Esophagus (tissue), 2 donors: ENCODE measurements around the gene CNOT11. TPM values are rescaled to one million over a fixed set of nuclear protein-coding genes. Genes with fewer than 3 reads are reported as not detected.

Experiments used
- H3K27ac ChIP-seq, 2 donors: one replicate each; pipeline ENCODE4 v1.5.1; 2013; ENCODE audit warnings: low read depth in 2 of 2, mild to moderate bottlenecking in 2 of 2, inconsistent platforms in 1 of 2, low read length in 1 of 2, moderate library complexity in 1 of 2
- H3K27me3 ChIP-seq, 2 donors: one replicate each; pipeline ENCODE4 v1.6.1; 2013; ENCODE audit warnings: low read length in 2 of 2, control low read depth in 1 of 2, mild to moderate bottlenecking in 1 of 2; ENCODE audit not compliant: insufficient read depth in 2 of 2, control insufficient read depth in 1 of 2
- H3K36me3 ChIP-seq, 2 donors: one replicate each; pipeline ENCODE4 v1.6.1; 2013; ENCODE audit warnings: low read length in 1 of 2; ENCODE audit not compliant: control insufficient read depth in 2 of 2, insufficient read depth in 2 of 2
- H3K4me1 ChIP-seq, 2 donors: one replicate each; pipeline ENCODE4 v1.6.1; 2013; ENCODE audit warnings: low read length in 1 of 2; ENCODE audit not compliant: control insufficient read depth in 2 of 2, insufficient read depth in 2 of 2
- H3K4me3 ChIP-seq, 2 donors: one replicate each; pipeline ENCODE4 v1.5.1; 2013; ENCODE audit warnings: low read length in 2 of 2, mild to moderate bottlenecking in 2 of 2, low read depth in 1 of 2, moderate library complexity in 1 of 2
- H3K9me3 ChIP-seq, 2 donors: one replicate each; pipeline ENCODE4 v1.6.1; 2013; ENCODE audit warnings: mild to moderate bottlenecking in 2 of 2, low read depth in 1 of 2, low read length in 1 of 2, moderate library complexity in 1 of 2; ENCODE audit not compliant: control insufficient read depth in 2 of 2, insufficient read depth in 1 of 2
- WGBS, 2 donors: extraction: QIAGEN DNeasy Blood & Tissue Kit; methylation state at CpG; one replicate each; pipeline ENCODE4 v1.1.7; 2013; 5-methylcytosine and 5-hydroxymethylcytosine counted together
- polyA plus RNA-seq, 2 donors: library from polyadenylated mRNA; stranded (reverse); fragments of 200-250 nt; gene quantifications; one replicate each; pipeline ENCODE4 v1.2.3, GENCODE V29; 2013
- donor health status: healthy with polysubstance abuse.
- donor health status: Bipolar disorder and iron deficiency.

Gene CNOT11
- polyA plus RNA-seq, 2 donors: 14.7 to 25.4 TPM

DNA sequence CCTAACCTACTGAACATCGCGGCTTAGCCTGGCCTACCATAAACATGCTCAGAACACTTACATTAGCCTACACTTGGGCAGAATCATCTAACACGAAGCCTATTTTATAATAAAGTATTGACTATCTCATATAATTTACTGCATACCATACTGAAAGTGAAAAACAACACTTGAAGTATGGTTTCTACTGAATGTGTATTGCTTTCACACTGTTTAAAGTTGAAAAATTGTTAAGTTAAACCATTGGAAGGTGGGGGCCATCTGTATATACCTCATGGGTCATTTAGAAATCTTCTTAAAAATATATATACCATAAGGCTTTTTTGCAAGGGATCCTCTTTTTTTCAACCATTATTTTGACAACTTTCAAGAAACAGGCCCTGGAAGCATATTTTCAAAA, 39.3 kb downstream of the CNOT11 start:
- Histone ChIP-seq H3K36me3 (peaks cover 3 to 11% of the 10 kb centered on the region in 2 donors), H3K4me1 (no peaks in the 10 kb centered on the region), H3K27me3 (no peaks in the 10 kb centered on the region), H3K9me3 (no peaks in the 10 kb centered on the region), H3K27ac (no peak overlapping the region), H3K4me3 (no peak overlapping the region)
- WGBS, 2 donors: 90 to 97% methylated on average over 3 of the region's 3 CpGs

- 93 to 95% methylated on average over 2 of the region's 2 CpGs for WGBS, 2 donors
- H3K4me3 ChIP-seq: no peak overlapping the region
- no peak overlapping the region for H3K27ac ChIP-seq
- H3K27me3 ChIP-seq: no peaks in the 10 kb centered on the region
- no peaks in the 10 kb centered on the region for H3K9me3 ChIP-seq
- H3K4me1 ChIP-seq: no peaks in the 10 kb centered on the region
- peaks cover 0 to 5% of the 10 kb centered on the region in 2 donors for H3K36me3 ChIP-seq
These were observed 40.9 kb downstream of the CNOT11 start for GRCh38 chr2:101293544-101293943.

GRCh38 chr2:101294861-101295260, 42.2 kb downstream of the CNOT11 start:
- Histone ChIP-seq H3K9me3 (no peaks in the 10 kb centered on the region), H3K4me3 (no peak overlapping the region), H3K27me3 (no peaks in the 10 kb centered on the region), H3K27ac (no peak overlapping the region), H3K4me1 (no peaks in the 10 kb centered on the region), H3K36me3 (peaks cover 0 to 5% of the 10 kb centered on the region in 2 donors)
- WGBS, 2 donors: 89 to 92% methylated on average over 6 of the region's 6 CpGs

GRCh38 chr2:101295895-101296294, 43.2 kb downstream of the CNOT11 start:
- Histone ChIP-seq H3K9me3 (no peaks in the 10 kb centered on the region), H3K27me3 (no peaks in the 10 kb centered on the region), H3K36me3 (peaks cover 2 to 3% of the 10 kb centered on the region in 2 donors), H3K27ac (no peak overlapping the region), H3K4me1 (peaks cover 2 to 3% of the 10 kb centered on the region in 2 donors), H3K4me3 (no peak overlapping the region)
- WGBS, 2 donors: 72 to 79% methylated on average over 2 of the region's 2 CpGs

GRCh38 chr2:101296371-101296770, 43.7 kb downstream of the CNOT11 start:
- peaks cover 3% of the 10 kb centered on the region in 2 donors for H3K36me3 ChIP-seq
- 85 to 88% methylated on average over 5 of the region's 5 CpGs for WGBS, 2 donors

DNA sequence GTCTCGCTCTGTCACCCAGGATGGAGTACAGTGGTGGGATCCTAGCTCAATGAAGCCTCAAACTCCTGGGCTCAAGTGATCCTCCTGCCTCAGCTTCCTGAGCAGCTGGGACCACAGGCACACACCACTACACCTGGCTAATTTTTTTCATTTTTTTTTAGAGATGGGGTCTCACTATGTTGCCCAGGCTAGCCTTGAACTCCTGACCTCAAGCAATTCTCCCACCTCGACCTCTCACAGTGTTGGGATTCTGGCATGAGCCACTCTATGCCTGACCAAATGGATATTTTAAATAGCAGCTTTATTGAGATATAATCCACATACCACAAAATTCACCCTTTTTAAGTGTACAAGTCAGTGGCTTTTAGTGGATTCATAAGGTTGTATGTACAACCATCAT, 44.7 kb downstream of the CNOT11 start:
- Histone ChIP-seq H3K27ac (no peak overlapping the region), H3K27me3 (no peaks in the 10 kb centered on the region), H3K4me1 (peaks cover 2 to 3% of the 10 kb centered on the region in 2 donors), H3K9me3 (no peaks in the 10 kb centered on the region), H3K36me3 (peaks cover 3% of the 10 kb centered on the region in 2 donors), H3K4me3 (no peak overlapping the region)
- WGBS, 2 donors: 80 to 85% methylated on average over 2 of the region's 2 CpGs

More at GRCh38 chr2:101296371-101296770, 43.7 kb downstream of the CNOT11 start:
- Histone ChIP-seq H3K27me3 (no peaks in the 10 kb centered on the region), H3K27ac (no peak overlapping the region), H3K4me3 (no peak overlapping the region), H3K4me1 (peaks cover 2 to 3% of the 10 kb centered on the region in 2 donors), H3K9me3 (no peaks in the 10 kb centered on the region)

DNA sequence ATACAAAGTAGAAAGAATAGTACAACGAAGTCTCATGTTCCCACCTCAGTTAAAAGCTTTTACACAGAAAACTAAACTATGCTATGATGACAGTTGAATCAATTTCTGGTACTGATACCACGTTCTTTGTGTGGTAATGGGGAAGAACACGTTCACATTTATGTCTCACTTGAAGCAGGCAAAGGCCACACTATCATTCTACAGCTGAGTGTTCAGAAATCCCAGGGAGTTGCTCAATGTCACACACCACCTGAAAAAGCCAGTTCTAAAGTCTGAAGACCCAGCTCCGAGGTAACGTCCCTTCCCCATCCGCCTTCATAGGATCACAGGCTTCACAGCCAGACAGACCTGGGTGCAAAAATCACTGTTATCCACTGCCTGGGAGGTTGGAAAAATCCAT, 46.9 kb downstream of the CNOT11 start:
- Histone ChIP-seq H3K4me1 (peaks cover 2 to 7% of the 10 kb centered on the region in 2 donors), H3K9me3 (no peaks in the 10 kb centered on the region), H3K27ac (peak overlapping the region in 1 of 2 donors; percentile 31), H3K36me3 (peaks cover 0 to 3% of the 10 kb centered on the region in 2 donors), H3K27me3 (no peaks in the 10 kb centered on the region), H3K4me3 (no peak overlapping the region)
- WGBS, 2 donors: 65 to 73% methylated on average over 6 of the region's 6 CpGs

GRCh38 chr2:101300164-101300563, 47.5 kb downstream of the CNOT11 start:
- H3K4me3 ChIP-seq: no peak overlapping the region
- H3K27me3 ChIP-seq: no peaks in the 10 kb centered on the region
- H3K36me3 ChIP-seq: peaks cover 0 to 3% of the 10 kb centered on the region in 2 donors
- WGBS, 2 donors: 71 to 86% methylated on average over 1 of the region's 1 CpG
- H3K9me3 ChIP-seq: no peaks in the 10 kb centered on the region
- H3K27ac ChIP-seq: no peak overlapping the region
- H3K4me1 ChIP-seq: peaks cover 2 to 7% of the 10 kb centered on the region in 2 donors

GRCh38 chr2:101300836-101301235, 48.1 kb downstream of the CNOT11 start:
- Histone ChIP-seq H3K36me3 (peaks cover 0 to 3% of the 10 kb centered on the region in 2 donors), H3K9me3 (no peaks in the 10 kb centered on the region), H3K27ac (no peak overlapping the region), H3K4me3 (no peak overlapping the region), H3K4me1 (peaks cover 2 to 9% of the 10 kb centered on the region in 2 donors), H3K27me3 (no peaks in the 10 kb centered on the region)
- WGBS, 2 donors: 71 to 75% methylated on average over 7 of the region's 7 CpGs

DNA sequence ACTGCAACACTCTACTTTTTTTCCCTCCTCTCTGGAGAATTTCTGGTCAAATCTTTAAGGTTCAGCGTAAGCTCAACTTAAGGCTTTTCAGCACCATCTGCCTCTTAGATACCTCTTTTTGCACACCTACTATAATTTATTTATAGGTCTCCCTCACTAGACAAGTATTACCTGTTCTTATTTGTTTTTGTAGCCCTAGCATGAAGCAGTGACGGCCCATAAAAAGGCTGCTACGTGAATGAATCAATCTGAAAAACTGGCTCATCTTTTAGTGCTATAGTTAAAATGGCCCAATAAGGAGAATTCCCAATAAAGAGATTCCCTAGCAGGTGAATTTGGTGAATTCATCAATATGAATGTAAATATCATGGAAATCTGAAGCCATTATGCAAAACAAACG, 49.3 kb downstream of the CNOT11 start:
- WGBS, 2 donors: 57 to 62% methylated on average over 4 of the region's 4 CpGs
- Histone ChIP-seq H3K4me1 (peaks cover 2 to 12% of the 10 kb centered on the region in 2 donors), H3K9me3 (no peaks in the 10 kb centered on the region), H3K4me3 (no peak overlapping the region), H3K27me3 (no peaks in the 10 kb centered on the region), H3K27ac (no peak overlapping the region), H3K36me3 (peaks cover 0 to 3% of the 10 kb centered on the region in 2 donors)
